WERI-Rb-1 (cell line): ENCODE data around the gene TTC34.

Experiments
- DNase-seq: peaks from one replicate; pipeline ENCODE4 v3.0.0-alpha.2; 2020
- H3K27ac ChIP-seq: fragments of 250-450 bp; sonication (Bioruptor Pico); 2 replicates; pipeline ENCODE4 v1.5.1; 2020; ENCODE audit warnings: mild to moderate bottlenecking, moderate library complexity
- H3K27me3 ChIP-seq: fragments of 250-450 bp; sonication (Bioruptor Pico); 2 replicates; pipeline ENCODE4 v1.5.1; 2021; ENCODE audit warnings: mild to moderate bottlenecking, low read depth, moderate library complexity; ENCODE audit not compliant: insufficient read depth, severe bottlenecking
- H3K36me3 ChIP-seq: fragments of 250-450 bp; sonication (Bioruptor Pico); 2 replicates; pipeline ENCODE4 v1.5.1; 2020; ENCODE audit warnings: mild to moderate bottlenecking, moderate library complexity
- H3K4me3 ChIP-seq: 2 replicates; pipeline ENCODE4 v1.5.1; 2011; ENCODE audit warnings: low read depth, mild to moderate bottlenecking, control low read depth, low read length
- H3K9me3 ChIP-seq: fragments of 250-450 bp; sonication (Bioruptor Pico); 2 replicates; pipeline ENCODE4 v1.5.1; 2021; ENCODE audit warnings: mild to moderate bottlenecking, moderate library complexity; ENCODE audit not compliant: severe bottlenecking
- TF ChIP-seq, protein P1 (sequence below): IDR thresholded peaks from 2 replicates; pipeline ENCODE4 v1.5.1; 2011; ENCODE audit warnings: low read depth, mild to moderate bottlenecking, control low read depth, inconsistent platforms, low read length

TTC34 gene

DNA sequence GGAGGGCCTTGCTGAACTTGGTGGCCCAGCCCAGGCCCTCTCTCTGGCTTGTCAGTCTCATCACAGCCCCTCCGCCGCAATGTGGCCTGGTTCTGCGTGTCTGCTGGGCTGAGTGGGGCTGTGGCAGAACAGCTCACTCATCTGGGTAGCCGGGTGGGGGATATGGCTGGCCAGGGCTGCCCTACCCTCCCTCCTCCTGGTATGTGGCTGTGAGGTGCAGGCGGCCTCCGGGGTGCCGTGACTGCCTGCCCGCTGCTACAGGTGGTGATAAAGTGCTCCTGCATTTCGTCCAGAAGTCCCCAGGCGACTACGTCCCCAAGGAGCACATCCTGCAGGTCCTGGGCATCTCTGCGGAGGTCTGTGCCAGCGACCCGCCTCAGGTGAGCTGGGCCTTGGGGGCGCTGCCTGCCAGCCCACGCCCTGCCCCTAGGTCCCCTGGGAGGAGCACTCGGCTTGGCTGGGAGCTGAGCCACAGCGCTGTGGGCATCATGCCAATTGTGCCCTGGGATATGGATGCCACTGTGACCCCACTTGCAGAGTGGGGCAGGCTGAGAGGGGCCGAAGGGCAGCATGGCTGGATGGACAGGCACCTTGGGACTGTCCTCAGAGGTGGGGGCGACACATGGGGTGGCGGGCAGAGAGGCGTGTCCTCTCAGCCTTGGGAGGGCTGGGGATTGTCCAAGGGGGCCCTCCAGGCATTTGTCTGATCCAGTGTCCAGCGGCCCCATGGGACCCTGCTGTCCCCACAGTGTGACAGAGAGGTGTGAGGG lies 212.6 kb downstream of the TTC34 start:
- TF ChIP-seq, protein P1, sequence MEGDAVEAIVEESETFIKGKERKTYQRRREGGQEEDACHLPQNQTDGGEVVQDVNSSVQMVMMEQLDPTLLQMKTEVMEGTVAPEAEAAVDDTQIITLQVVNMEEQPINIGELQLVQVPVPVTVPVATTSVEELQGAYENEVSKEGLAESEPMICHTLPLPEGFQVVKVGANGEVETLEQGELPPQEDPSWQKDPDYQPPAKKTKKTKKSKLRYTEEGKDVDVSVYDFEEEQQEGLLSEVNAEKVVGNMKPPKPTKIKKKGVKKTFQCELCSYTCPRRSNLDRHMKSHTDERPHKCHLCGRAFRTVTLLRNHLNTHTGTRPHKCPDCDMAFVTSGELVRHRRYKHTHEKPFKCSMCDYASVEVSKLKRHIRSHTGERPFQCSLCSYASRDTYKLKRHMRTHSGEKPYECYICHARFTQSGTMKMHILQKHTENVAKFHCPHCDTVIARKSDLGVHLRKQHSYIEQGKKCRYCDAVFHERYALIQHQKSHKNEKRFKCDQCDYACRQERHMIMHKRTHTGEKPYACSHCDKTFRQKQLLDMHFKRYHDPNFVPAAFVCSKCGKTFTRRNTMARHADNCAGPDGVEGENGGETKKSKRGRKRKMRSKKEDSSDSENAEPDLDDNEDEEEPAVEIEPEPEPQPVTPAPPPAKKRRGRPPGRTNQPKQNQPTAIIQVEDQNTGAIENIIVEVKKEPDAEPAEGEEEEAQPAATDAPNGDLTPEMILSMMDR, result no peak
- DNase-seq, result no peak
- Histone ChIP-seq H3K27me3 (peaks cover 12% of the 10 kb centered on the region), H3K4me3 (no peak overlapping the region), H3K9me3 (no peaks in the 10 kb centered on the region), H3K27ac (no peak overlapping the region), H3K36me3 (no peaks in the 10 kb centered on the region)

GRCh38 chr1:2587860-2588571 lies 213.5 kb downstream of the TTC34 start:
- DNase-seq, result no peak
- TF ChIP-seq, protein P1, result no peak
- Histone ChIP-seq H3K27ac (no peak overlapping the region), H3K4me3 (no peak overlapping the region), H3K9me3 (no peaks in the 10 kb centered on the region), H3K27me3 (peaks cover 3% of the 10 kb centered on the region), H3K36me3 (no peaks in the 10 kb centered on the region)

GRCh38 chr1:2587071-2587859 lies 214.2 kb downstream of the TTC34 start:
- no peaks in the 10 kb centered on the region for H3K36me3 ChIP-seq
- H3K27me3 ChIP-seq, result no peaks in the 10 kb centered on the region
- no peaks in the 10 kb centered on the region for H3K9me3 ChIP-seq
- TF ChIP-seq, protein P1, result no peak
- peak overlapping the region; percentile 82 for H3K4me3 ChIP-seq
- DNase-seq, result peak; percentile 24
- H3K27ac ChIP-seq, result peak overlapping the region; percentile 88

DNA sequence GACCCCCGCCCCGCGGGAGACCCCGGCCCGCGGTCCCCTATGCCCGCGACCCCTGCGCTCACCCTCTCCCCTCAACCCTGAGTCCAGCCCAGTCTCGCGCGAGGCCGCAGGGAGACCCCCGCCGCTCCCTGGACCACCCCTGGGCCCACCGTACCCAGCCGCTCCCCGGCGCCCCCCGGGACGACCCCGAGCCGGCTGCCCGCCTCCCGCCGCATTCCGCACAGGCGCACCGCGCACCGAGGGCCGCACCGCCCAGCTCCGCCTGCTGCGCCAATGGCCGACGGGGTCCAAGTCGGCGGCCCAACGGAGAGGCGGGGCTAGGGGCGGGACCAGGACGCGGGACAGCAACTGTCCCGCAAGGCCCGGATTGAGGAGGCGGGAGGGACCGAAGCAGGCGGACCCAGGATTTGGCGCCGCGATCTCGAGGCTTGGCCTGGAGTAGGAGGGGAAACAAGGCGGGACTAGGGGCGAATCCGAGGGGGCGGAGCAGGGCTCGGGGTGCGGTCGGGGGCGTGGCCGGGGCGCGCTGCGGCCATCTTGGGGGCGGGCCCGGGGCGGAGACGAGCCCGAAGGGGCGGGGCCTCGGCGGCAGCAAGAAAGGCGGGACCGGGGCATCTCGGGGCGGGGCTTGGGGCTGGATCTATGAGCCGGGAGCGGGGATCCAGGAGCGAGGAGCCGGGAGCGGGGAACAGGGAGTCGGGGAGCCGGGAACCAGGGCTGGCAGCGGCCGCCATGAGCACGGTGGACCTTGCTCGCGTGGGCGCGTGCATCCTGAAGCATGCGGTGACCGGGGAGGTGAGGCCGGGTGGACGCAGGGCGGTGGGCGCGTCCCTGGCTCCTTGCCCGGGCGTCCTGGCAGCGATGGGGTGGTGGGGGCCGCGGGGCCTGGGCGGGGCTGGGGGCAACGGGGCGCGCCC lies 215.1 kb downstream of the TTC34 start, which contains the start of gene PRXL2B:
Gene PRXL2B, plus strand, starts transcription at position 624 of the 917 bp plus-strand sequence. Its CDS starts 109 bp downstream, at position 733.
- H3K9me3 ChIP-seq, result no peaks in the 10 kb centered on the region
- DNase-seq, result peak; percentile 99
- TF ChIP-seq, protein P1, result no peak
- peak within 1 kb of the TSS; percentile 88 for H3K27ac ChIP-seq
- H3K4me3 ChIP-seq, result peak within 1 kb of the TSS; percentile 82
- no peaks in the 10 kb centered on the region for H3K27me3 ChIP-seq
- no peaks in the 10 kb centered on the region for H3K36me3 ChIP-seq
